Bronchial epithelial cell (primary cell): ENCODE data around the gene RPL36A. TPM values are rescaled to one million over a fixed set of nuclear protein-coding genes. Genes with fewer than 3 reads are reported as not detected.

Source experiments
- DNase-seq: peaks from one replicate; pipeline ENCODE4 v3.0.0-alpha.2; 2010; ENCODE audit warnings: low read depth
- FAIRE-seq: peaks from 2 replicates; lab custom pipeline; 2011; peaks lifted over from hg19 to GRCh38; lab: Jason Lieb, UNC
- H3K27me3 ChIP-seq: 2 replicates; pipeline ENCODE4 v1.5.1; 2011; ENCODE audit warnings: low read length; ENCODE audit not compliant: control insufficient read depth, insufficient read depth
- H3K36me3 ChIP-seq: 2 replicates; pipeline ENCODE4 v1.5.1; 2011; ENCODE audit warnings: low read length; ENCODE audit not compliant: control insufficient read depth, insufficient read depth
- H3K4me3 ChIP-seq: 2 replicates; pipeline ENCODE4 v1.5.1; 2011; ENCODE audit warnings: mild to moderate bottlenecking, low read depth, low read length, control low read depth
- CTCF ChIP-seq: IDR thresholded peaks from 2 replicates; pipeline ENCODE4 v1.5.1; 2011; ENCODE audit warnings: mild to moderate bottlenecking, moderate library complexity, low read length, control low read depth, inconsistent platforms; ENCODE audit not compliant: insufficient read depth, severe bottlenecking
- total RNA-seq: library from RNA; depleted of rRNA; stranded (reverse); fragments of >200 nt; gene quantifications from 2 replicates; pipeline ENCODE4 v1.2.1, GENCODE V29; 2014

The RPL36A gene
- total RNA-seq, 1 donor from 2014 or later: 1,171 TPM

DNA sequence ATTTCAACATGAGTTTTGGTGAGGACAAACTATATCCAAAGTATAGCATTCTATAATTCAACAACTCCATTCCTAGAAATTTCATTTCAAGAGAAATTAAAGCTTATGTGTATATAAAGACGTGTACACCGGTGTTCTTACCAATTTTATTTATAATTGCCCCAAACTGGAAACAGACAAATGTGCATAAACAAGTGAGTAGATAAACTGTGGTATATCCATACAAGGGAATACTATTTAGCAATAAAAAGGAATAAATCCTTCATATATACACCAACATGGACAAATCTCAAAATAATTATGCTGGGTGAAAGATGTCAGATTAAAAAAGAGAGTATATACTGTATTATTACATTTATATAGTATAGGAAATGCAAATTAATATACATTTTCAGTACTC, 37.1 kb downstream of the RPL36A start:
- FAIRE-seq: no peak
- Histone ChIP-seq H3K4me3 (no peak overlapping the region), H3K36me3 (no peaks in the 10 kb centered on the region), H3K27me3 (no peaks in the 10 kb centered on the region)
- DNase-seq: no peak
- no peak for TF ChIP-seq CTCF

- DNase-seq: peak; percentile 35
- H3K36me3 ChIP-seq: no peaks in the 10 kb centered on the region
- no peak overlapping the region for H3K4me3 ChIP-seq
- no peaks in the 10 kb centered on the region for H3K27me3 ChIP-seq
- TF ChIP-seq CTCF: no peak
- FAIRE-seq: no peak
Observed at GRCh38 chrX:101429934-101430333, 39.1 kb downstream of the RPL36A start.

GRCh38 chrX:101430457-101431078, 39.8 kb downstream of the RPL36A start:
- FAIRE-seq: no peak
- no peak for TF ChIP-seq CTCF
- H3K36me3 ChIP-seq: no peaks in the 10 kb centered on the region
- no peaks in the 10 kb centered on the region for H3K27me3 ChIP-seq
- DNase-seq: peak; percentile 30
- H3K4me3 ChIP-seq: no peak overlapping the region

- Histone ChIP-seq H3K4me3 (no peak overlapping the region), H3K27me3 (no peaks in the 10 kb centered on the region), H3K36me3 (no peaks in the 10 kb centered on the region)
- FAIRE-seq (no peak), DNase-seq (no peak)
- no peak for TF ChIP-seq CTCF
Observed at GRCh38 chrX:101442085-101442484, 51.3 kb downstream of the RPL36A start.

Other genes starting within 250 kb of the RPL36A start
- not detected in 2 replicates for gene DRP2, start 171.2 kb upstream of the RPL36A start, total RNA-seq
- under 0.01 TPM in 1 of 2 replicates, not detected in the other for gene TAF7L, start 99.7 kb upstream of the RPL36A start, total RNA-seq
- gene TIMM8A, start 42.3 kb upstream of the RPL36A start, total RNA-seq: 4.4 and 7.4 TPM in 2 replicates
- gene BTK, start 4.8 kb upstream of the RPL36A start, total RNA-seq: under 0.01 TPM in 1 of 2 replicates, not detected in the other
- gene GLA, start 16.9 kb downstream of the RPL36A start, total RNA-seq: 9.0 and 15.0 TPM in 2 replicates
- 104 and 110 TPM in 2 replicates for gene HNRNPH2, start 17.2 kb downstream of the RPL36A start, total RNA-seq
- gene ARMCX4, start 94.4 kb downstream of the RPL36A start, total RNA-seq: 0.79 and 1.8 TPM in 2 replicates
- gene ARMCX1, start 159.5 kb downstream of the RPL36A start, total RNA-seq: 5.8 and 7.4 TPM in 2 replicates
- gene ARMCX6, start 227.0 kb downstream of the RPL36A start, total RNA-seq: 15.0 and 18.7 TPM in 2 replicates
- 35.0 and 37.5 TPM in 2 replicates for gene ARMCX3, start 232.1 kb downstream of the RPL36A start, total RNA-seq